Coronary artery (tissue), 2 donors: ENCODE data around the gene TFAP2D.
A peak's percentile ranks its signal among the peaks of the same experiment; 100 is the strongest.

Source experiments
- DNase-seq: peaks from one replicate; pipeline ENCODE4 v3.0.0-alpha.2; 2017; ENCODE audit warnings: low spot score
- H3K27ac ChIP-seq, 2 donors: fragments of 200-600 bp; sonication (generic); one replicate each; pipeline ENCODE4 v1.5.1; 2016 to 2019
- H3K4me3 ChIP-seq: fragments of 200-600 bp; sonication (generic); 2 replicates; pipeline ENCODE4 v1.5.1; 2016; ENCODE audit warnings: mild to moderate bottlenecking, moderate library complexity
- CTCF ChIP-seq: fragments of 200-600 bp; sonication (generic); IDR thresholded peaks from one replicate; pipeline ENCODE4 v1.5.1; 2019; ENCODE audit warnings: antibody characterized with exemption

Gene TFAP2D

DNA sequence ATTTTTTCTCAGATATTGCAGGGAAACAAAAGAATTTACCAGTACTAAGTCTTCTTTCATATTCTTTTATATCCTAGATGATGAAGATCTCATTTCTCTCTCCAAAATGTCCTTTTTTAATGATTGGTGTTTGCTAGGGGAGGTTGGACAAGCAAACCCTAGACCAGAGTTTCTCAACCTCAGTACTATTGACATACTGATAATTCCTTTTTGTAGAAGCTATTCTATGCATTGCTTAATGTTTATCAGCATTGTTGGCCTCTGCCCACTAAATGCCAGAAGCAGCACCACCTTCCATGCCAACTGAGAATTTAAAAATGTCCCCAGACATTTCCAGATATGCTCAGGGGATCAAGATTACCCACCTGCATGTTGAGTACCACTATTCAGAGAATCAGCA, 91.0 kb downstream of the TFAP2D start:
- no peak for TF ChIP-seq CTCF
- H3K27ac ChIP-seq, result no peak overlapping the region
- no peak overlapping the region for H3K4me3 ChIP-seq
- DNase-seq, result no peak

DNA sequence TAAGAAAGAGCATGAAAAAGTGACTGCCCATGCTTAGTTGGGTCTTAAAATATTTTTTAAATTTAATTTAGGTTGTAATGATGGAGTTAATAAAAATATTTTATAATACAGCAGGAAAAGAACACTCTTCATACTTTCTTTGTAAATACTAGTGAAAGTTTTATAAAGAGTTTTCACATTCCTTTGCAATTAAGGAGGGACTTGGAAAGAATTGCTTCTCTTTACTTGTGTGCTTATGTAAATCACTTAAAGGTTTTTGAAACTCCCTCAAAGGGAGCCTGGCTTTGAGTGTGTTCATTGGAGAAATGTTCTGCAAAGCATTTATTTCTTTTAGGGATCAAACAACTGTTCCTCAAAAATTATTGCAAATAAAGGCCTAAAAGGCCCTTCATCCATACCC, 93.7 kb downstream of the TFAP2D start:
- no peak overlapping the region for H3K4me3 ChIP-seq
- TF ChIP-seq CTCF, result no peak
- H3K27ac ChIP-seq, result no peak overlapping the region
- DNase-seq, result no peak

GRCh38 chr6:50815436-50816114, 102.2 kb downstream of the TFAP2D start:
- no peak for TF ChIP-seq CTCF
- Histone ChIP-seq H3K27ac (no peak overlapping the region), H3K4me3 (peak overlapping the region; percentile 11)
- DNase-seq, result no peak

DNA sequence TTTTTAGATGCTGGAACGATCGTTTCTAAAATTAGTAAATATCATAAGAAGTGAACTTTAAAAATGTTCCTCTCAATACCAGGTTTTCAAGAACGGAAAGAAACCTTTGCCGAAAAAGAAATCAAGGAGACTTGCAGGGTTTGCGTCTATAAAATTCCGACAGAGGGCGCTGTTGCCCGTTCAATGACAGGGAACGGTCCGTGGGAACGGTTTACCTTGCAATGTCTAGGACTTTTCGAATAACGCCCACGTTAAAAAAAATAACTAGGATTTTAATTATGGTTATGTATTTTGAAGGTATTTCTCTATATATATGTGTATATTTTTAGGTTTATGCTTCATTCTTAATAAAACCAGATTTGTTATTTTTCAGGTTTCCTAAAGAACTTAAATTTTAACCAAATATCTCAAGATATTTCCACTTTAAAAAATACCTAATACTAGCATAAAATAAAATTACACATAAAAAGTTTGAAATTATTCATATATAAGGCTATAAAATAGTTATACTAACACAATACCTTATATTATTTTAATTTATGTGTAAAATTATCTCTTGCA, 102.9 kb downstream of the TFAP2D start:
- Histone ChIP-seq H3K27ac (no peak overlapping the region), H3K4me3 (peak overlapping the region; percentile 11)
- peak; percentile 63 for TF ChIP-seq CTCF
- DNase-seq, result no peak

- Histone ChIP-seq H3K4me3 (no peak overlapping the region), H3K27ac (no peak overlapping the region)
- no peak for TF ChIP-seq CTCF
- DNase-seq, result no peak
Measured at GRCh38 chr6:50816947-50817645, 103.8 kb downstream of the TFAP2D start.

GRCh38 chr6:50817646-50817950, 104.3 kb downstream of the TFAP2D start:
- H3K4me3 ChIP-seq, result no peak overlapping the region
- no peak overlapping the region for H3K27ac ChIP-seq
- DNase-seq, result no peak
- TF ChIP-seq CTCF, result no peak

DNA sequence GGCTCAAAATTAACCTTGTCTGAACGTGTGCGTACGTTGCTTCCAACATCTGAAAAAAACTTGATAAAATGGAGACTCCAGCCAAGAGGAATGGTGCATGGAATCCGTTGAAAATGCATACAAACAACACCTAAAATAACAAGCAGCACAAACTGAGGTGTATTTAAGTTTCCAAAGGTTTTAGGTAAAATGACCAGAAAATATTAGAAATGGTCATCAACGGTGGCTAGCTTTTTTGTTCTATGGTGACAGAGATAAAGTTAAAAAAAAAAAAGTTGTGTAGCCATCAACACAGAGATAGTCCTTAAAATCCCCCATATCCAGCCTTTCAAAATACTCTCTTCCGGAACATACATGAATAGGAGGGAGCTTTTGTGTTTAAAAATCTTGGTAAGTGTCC, 104.7 kb downstream of the TFAP2D start:
- TF ChIP-seq CTCF, result no peak
- H3K27ac ChIP-seq, result no peak overlapping the region
- no peak overlapping the region for H3K4me3 ChIP-seq
- DNase-seq, result no peak
